GM10847 (cell line): ENCODE results near the gene HOXD3.

Experiments
- POLR2A ChIP-seq: IDR thresholded peaks from 2 replicates; pipeline ENCODE4 v1.6.1; 2011; ENCODE audit not compliant: insufficient read length; ENCODE audit errors: extremely low read depth

The HOXD3 gene

DNA sequence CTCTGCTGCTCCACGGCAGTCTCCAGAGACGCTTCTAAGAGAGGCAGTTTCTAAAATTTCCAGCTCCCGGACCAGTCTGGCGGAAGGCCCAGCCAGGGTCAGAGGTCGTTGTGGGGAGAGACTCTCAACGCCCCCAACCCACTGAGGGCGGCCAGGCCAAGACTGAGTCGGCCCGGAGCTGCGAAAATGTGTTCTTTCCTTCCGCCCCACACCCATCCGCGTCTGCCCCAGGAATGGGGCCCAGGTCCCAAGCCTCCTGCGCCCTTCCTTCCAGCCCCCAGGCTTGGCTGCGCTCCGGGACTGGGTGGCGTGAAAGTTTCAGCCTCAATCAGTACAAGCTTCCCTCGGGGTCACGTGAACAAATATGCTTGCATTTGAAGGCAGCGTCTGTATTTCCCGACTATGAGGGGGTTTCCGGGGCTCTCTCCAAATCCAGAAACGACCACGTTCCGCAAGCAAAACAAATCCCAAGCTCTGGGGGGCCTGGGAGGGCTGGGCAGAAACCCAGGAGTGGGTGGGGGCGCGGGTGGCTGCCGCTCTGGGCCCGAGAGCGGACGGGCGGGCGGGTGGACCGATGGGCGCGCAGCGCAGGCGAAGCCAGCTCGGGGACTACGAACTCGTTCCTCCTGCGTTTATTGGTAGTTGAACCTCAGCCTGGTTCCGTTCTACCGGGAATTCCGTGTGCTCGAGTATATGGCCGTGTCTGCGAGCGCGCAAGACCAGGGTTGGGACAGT, 3.3 kb downstream of the HOXD3 start:
- no peak for TF ChIP-seq POLR2A

DNA sequence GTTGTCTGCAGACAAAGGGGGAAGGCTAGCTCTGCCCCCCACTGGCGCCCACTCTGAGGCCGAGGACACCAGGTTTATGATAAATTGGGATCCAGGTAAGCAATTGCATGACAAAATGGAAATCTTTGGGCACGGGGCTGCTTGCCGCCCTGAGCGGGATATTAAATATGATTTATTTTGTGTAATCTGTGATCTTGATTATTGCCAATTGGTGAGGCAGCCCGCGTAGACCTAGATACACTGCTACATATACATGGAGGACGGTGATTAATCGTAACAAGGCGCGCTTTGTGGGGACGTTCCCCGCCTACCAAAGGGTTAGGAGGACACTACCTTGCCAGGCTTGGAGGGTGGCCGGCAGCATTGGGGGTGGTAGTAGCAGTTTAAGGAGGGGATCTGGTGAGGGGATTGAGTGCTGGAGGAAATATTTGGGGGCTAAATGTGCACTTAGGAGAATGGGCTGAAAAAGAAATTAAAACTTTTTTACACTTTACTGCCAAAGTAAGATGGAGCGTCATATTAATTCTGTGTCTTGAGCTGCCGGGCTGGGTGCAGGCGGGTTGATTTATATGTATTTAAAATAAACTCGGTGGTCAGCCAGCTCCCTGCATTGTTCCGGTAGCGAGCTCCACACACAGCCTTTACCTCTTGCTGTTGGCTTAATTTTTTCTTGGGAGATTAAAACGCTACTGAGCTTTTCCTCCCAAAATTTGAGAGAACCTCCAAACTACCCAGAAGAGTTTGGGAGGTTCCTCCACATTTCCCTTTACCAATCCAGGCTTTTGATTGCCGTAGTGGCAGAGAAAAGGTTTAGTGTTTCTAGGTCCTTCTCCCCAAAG, 4.1 kb downstream of the HOXD3 start:
- no peak for TF ChIP-seq POLR2A

DNA sequence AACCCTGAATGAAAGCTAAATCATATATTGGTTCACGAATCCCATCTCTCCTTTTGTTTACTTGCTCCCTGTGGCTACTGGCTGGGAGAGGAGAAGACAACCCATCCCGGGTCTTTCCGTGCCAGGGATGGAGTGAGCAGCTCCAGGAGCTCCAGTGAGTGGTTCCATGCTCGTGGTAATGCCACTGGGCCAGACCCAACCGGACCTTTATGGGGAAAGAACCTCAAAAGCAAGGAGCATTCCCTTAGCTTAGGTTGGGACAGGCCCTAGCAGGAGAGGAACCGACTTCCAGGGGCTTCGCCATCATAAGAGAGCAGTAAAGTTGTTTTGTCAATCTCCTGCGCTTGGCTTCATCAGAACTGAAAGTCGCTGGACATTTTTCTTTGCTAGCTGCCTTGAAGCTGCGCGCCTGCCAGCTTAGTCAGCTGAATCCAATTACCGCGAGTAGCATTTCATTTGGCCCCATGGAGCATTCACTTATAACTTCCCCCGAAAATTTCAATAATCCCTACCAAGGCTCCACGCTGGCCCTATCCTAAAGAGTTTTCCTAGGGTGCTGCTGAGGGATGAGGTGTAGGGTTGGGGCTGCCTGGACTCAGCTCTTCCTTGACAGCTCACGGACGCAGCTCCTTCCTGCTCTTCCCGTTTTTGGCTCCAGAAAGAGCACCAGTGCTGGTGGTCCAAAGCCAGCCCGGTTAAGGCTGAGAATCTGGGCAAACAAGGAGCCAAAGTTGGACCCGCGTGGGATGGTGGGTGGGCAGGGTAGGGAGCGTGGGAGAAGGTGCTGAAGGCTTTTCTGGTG, 4.9 kb downstream of the HOXD3 start:
- TF ChIP-seq POLR2A, result no peak

DNA sequence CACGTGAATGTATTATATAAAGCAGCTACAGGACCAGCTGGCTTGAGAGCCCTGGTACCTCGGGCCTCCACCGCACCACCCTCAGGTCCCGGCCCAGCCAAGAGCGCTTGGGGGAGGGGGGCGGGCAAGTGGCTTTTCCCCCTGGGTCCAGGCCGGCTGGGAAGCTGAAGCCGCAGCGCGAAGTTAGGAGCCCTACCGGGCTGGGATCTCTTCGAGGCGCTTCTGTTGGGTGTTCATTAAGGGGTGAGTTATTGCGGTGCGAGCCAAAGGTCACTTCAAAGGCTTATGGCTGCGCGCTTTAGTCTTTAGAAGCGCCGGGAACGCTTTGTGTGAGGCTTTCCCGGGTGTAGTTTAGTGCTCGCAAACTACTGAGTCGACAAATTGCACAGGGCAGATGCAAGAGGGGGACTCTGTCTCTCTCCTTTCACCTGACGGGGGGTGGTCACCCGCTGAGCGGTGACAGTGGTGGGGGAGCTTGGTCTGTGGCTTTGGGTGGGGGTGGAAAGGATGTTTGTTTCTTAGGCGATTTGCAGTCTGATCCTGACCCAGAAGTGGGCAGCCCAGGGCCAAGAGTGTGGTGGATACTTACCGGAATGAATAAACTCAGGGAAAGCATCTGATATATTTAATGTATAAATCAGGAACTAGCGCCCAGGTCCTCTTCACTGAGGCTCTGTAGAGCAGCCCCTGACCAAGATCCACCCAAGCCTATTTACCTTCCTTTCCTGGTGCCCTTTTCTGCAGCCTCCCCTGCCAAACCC, 6.0 kb downstream of the HOXD3 start:
- TF ChIP-seq POLR2A, result no peak

DNA sequence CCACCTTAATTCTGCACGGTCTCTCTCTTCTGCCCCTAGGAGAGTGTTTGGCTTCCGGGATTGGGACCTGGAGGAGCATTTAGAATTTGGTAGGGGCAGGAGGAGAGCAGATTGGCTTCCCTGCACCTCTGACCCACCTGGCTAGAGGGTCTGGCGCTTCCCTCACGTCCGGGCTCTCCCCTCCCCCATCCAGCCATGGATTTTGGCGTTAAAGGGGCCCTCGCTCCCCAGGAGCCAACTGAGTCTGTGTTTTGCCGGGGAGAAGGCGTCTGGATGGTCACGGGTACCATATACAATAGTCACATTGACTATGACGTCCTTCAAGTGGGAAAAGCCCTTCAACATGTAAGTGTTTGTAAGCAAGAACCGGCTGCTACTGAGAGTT, 6.6 kb downstream of the HOXD3 start:
- no peak for TF ChIP-seq POLR2A

DNA sequence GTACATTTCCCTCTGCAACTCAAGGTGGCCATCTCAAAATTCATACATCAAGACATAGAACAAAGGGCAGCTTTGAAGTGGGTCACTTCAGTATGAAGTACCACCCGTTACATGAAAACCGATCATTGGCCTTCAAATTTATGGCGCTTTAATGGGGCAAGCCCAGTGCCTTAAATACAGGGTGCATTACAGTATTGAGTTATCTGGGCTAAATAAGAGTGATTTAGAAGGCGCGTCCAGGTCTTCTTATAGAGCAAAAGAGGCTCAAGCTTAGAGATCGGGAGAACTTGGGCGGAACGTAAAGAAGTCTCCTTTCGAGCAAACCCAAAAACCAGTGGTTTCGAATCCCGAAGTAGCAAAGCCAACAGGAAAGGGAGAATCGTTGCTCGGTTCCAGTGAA, 7.1 kb downstream of the HOXD3 start:
- no peak for TF ChIP-seq POLR2A

DNA sequence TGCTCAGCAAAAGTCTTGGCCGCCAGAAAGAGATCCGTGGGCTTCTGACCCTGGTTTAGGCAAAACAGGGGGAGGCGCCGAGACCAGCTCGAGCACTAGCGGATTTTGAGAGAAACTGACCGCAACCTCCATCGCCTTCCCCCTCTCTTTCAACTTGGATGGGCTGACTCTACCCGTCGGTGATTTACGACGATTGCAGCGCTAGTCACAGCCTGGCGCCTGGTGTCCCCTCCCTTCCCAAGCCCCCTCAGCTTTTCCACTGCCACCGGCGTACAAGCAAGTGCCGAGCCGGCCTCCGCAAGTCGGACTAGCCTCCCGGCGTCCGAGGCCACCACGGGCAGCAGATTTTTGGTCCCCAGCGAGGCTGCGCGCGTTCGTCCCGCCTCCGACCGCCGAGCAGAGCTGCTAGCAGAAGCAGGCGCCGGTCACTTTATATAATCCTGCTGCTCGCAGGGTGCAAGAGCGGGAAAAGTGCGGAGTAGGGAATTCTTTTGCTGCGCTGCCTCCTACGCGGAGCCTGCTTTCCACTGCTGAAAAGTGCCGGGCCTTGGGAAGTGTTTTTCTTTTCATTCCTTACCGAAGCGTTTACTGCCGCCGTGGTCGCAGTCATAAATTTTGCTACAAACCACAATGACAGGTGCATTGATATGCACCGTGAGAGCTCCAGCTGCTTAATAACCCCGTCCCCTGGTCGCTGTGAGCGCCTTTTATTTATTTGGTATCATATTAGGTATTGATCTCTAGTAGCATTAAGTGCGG, 7.7 kb downstream of the HOXD3 start:
- TF ChIP-seq POLR2A, result no peak

DNA sequence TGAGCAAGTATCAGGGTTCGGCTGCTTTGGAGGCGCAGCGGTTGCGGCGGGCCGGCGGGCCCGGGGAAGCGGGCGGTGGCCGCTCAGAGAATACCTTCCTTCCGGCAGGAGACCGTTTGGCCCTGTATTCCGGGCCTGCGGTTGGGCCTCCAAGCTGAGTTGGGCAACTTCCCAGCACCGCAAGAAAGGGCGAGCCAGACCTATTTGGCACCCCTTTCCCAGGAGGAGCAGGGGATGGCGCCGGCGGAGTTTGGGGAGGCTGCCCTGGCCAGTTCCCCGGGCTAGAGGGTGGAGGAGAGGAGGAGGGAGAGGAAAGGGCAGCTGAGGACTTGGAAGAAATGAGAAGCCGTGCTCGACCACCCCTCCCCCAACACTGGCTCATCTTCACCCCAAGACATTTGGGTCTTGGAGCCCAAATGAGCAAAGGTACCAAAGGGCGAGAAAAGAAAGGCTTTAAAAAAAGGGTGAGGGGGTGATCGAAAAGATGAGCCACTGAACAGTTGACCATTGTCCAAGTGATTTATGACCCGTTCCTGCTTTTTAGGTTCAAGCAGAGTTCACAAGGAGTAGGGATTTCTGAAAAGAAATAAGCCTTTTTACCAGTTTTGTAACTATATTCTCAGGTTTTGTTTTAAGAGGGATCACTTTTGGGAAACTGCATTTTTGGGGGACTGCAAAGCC, 8.4 kb downstream of the HOXD3 start:
- TF ChIP-seq POLR2A, result no peak

DNA sequence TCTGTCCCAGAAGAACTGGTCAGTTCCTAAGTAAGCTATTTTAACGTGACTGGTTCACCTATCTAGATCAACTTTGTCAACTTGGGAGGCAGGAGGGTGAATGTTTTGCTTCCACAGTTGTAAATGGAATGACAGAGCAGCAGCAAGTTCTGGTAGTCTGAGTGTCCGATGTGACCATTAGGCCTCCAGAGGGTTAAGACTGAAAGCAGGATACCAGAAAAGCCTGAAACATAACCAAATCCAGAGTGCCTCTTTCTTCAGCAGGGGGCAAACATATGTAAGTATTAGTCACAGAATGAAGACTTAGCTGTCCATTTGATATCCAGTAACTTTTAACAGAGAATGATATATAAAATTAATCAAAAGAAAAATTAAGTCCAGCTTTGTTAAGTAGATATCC, 9.2 kb downstream of the HOXD3 start:
- TF ChIP-seq POLR2A, result no peak

DNA sequence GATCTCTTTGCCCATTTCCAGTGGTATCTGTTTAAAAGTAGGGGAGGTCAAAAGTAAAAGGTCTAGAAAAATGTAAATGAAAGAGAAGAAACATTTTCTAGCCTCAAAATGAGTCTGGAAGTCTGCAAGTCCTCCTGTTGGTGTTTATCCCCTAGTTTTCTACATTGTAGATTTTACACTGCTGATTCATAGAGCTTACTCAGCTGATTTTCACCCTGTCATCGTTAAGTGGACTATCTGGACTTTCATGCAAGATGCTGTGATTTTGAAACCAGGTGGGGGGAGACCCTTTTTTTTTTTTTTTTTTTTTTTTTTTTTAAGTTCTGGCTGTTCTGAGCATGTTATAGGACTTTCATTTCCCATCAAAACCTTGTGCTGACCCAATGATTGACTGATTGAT, 10.3 kb downstream of the HOXD3 start:
- no peak for TF ChIP-seq POLR2A

DNA sequence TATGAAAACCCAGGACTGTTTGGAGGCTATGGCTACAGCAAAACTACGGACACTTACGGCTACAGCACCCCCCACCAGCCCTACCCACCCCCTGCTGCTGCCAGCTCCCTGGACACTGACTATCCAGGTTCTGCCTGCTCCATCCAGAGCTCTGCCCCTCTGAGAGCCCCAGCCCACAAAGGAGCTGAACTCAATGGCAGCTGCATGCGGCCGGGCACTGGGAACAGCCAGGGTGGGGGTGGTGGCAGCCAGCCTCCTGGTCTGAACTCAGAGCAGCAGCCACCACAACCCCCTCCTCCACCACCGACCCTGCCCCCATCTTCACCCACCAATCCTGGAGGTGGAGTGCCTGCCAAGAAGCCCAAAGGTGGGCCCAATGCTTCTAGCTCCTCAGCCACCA, 12.1 kb downstream of the HOXD3 start:
- TF ChIP-seq POLR2A, result no peak

DNA sequence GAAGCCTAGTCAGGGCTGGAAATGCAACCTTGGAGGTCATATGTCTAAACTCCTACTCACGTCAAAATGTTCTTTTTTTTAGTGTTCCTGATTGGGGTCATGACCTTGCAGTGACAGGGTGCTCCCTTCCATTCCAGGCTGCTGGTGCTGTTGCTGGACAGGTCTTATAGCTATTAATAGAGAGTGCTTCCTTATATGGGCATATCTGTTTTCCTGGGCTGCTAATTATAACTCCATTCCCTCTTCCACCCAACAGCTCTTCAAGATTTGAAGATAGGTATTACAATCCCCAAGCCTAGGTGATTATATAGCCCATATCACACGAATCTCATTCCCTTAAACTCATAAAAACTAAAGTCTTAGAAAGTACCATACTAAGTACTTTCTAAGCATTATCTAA, 12.6 kb downstream of the HOXD3 start:
- TF ChIP-seq POLR2A, result no peak

DNA sequence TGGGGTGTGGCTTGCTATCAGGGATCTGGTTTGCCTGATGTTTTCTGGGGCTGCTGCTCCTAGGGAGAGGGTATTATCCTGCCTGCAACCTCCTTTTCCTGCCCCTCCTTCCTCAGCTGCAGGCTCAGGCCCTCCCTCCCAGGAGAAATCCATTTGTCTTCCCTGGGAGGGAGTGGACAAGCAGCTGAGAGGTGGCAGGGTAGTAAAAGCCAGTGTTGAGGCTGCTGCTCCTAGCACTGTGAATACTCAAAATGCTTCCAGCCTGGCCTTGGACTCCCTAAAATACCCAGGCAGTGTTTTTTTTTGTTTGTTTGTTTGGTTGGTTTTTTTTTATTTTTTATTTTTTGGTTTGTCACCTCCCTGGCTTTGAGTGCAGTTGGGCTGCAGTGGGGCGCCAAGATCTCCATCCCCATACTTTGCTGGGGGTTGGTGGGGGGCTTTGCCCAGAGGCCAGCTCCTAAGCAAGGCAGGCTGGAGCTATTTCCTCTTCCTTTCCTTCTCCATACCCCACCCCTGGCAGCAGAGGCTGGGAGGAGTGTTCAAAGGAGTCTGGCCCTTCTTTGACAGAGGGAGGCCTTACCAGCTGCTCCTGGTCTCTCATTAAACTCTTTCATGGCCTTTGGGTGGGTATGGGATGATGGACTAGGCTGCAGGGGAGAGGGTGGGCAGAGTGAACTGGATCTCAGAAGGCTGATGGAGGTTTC, 13.6 kb downstream of the HOXD3 start:
- TF ChIP-seq POLR2A, result no peak
